SK-N-SH treated with all-trans-retinoic acid at 6 μM for 48 hours (cell line): ENCODE data around the gene MIER1.

Experiments
- ARNTL ChIP-seq: fragments of 450-650 bp; formaldehyde crosslinking; IDR thresholded peaks from 2 replicates; pipeline ENCODE4 v1.5.0; 2020; ENCODE audit warnings: low read depth, mild to moderate bottlenecking, moderate library complexity, borderline replicate concordance
- CSDC2 ChIP-seq: fragments of 250-450 bp; sonication (Bioruptor Pico); IDR thresholded peaks from 2 replicates; pipeline ENCODE4 v1.5.0; 2020; ENCODE audit warnings: mild to moderate bottlenecking, moderate library complexity
- CSRNP3 ChIP-seq: fragments of 250-450 bp; sonication (Bioruptor Pico); IDR thresholded peaks from 2 replicates; pipeline ENCODE4 v1.5.1; 2021; ENCODE audit warnings: mild to moderate bottlenecking, moderate library complexity
- ISL1 ChIP-seq: fragments of 250-450 bp; sonication (Bioruptor Pico); IDR thresholded peaks from 2 replicates; pipeline ENCODE4 v2.1.2; 2022; ENCODE audit warnings: mild to moderate bottlenecking, moderate library complexity
- ZFP30 ChIP-seq: fragments of 450-650 bp; formaldehyde crosslinking; IDR thresholded peaks from 2 replicates; pipeline ENCODE4 v1.5.0; 2022; ENCODE audit warnings: mild to moderate bottlenecking, moderate library complexity
- ZNF565 ChIP-seq: fragments of 450-650 bp; formaldehyde crosslinking; conservative IDR thresholded peaks from 2 replicates; pipeline ENCODE4 v1.5.0; 2020; ENCODE audit warnings: low read depth, mild to moderate bottlenecking, moderate library complexity
- TF ChIP-seq, protein P1 (sequence below): fragments of 250-450 bp; sonication (Bioruptor Pico); IDR thresholded peaks from 2 replicates; pipeline ENCODE4 v1.8.0; 2020; ENCODE audit warnings: mild to moderate bottlenecking, moderate library complexity, borderline replicate concordance
- TF ChIP-seq, protein P2 (sequence below): fragments of 250-450 bp; sonication (Bioruptor Pico); IDR thresholded peaks from 2 replicates; pipeline ENCODE4 v1.5.0; 2020; ENCODE audit warnings: mild to moderate bottlenecking, moderate library complexity
- TF ChIP-seq, protein P3 (sequence below): fragments of 250-450 bp; sonication (Bioruptor Pico); IDR thresholded peaks from 2 replicates; pipeline ENCODE4 v1.5.1; 2020; ENCODE audit warnings: low read depth, mild to moderate bottlenecking, moderate library complexity

GRCh38 chr1:67019600-67020136 is 94.9 kb downstream of the MIER1 start:
- TF ChIP-seq CSDC2 (CRISPR knock-in tag) (no peak), CSRNP3 (CRISPR knock-in tag) (no peak), ZNF565 (CRISPR knock-in tag) (no peak), ZFP30 (CRISPR knock-in tag) (no peak), ISL1 (peak; percentile 89), ARNTL (CRISPR knock-in tag) (no peak)
- TF ChIP-seq, protein P1, sequence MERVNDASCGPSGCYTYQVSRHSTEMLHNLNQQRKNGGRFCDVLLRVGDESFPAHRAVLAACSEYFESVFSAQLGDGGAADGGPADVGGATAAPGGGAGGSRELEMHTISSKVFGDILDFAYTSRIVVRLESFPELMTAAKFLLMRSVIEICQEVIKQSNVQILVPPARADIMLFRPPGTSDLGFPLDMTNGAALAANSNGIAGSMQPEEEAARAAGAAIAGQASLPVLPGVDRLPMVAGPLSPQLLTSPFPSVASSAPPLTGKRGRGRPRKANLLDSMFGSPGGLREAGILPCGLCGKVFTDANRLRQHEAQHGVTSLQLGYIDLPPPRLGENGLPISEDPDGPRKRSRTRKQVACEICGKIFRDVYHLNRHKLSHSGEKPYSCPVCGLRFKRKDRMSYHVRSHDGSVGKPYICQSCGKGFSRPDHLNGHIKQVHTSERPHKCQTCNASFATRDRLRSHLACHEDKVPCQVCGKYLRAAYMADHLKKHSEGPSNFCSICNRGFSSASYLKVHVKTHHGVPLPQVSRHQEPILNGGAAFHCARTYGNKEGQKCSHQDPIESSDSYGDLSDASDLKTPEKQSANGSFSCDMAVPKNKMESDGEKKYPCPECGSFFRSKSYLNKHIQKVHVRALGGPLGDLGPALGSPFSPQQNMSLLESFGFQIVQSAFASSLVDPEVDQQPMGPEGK (CRISPR knock-in tag): peak; percentile 79; the same call in 1 of the 2 replicates
- TF ChIP-seq, protein P2, sequence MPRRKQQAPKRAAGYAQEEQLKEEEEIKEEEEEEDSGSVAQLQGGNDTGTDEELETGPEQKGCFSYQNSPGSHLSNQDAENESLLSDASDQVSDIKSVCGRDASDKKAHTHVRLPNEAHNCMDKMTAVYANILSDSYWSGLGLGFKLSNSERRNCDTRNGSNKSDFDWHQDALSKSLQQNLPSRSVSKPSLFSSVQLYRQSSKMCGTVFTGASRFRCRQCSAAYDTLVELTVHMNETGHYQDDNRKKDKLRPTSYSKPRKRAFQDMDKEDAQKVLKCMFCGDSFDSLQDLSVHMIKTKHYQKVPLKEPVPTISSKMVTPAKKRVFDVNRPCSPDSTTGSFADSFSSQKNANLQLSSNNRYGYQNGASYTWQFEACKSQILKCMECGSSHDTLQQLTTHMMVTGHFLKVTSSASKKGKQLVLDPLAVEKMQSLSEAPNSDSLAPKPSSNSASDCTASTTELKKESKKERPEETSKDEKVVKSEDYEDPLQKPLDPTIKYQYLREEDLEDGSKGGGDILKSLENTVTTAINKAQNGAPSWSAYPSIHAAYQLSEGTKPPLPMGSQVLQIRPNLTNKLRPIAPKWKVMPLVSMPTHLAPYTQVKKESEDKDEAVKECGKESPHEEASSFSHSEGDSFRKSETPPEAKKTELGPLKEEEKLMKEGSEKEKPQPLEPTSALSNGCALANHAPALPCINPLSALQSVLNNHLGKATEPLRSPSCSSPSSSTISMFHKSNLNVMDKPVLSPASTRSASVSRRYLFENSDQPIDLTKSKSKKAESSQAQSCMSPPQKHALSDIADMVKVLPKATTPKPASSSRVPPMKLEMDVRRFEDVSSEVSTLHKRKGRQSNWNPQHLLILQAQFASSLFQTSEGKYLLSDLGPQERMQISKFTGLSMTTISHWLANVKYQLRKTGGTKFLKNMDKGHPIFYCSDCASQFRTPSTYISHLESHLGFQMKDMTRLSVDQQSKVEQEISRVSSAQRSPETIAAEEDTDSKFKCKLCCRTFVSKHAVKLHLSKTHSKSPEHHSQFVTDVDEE (CRISPR knock-in tag): no peak
- TF ChIP-seq, protein P3, sequence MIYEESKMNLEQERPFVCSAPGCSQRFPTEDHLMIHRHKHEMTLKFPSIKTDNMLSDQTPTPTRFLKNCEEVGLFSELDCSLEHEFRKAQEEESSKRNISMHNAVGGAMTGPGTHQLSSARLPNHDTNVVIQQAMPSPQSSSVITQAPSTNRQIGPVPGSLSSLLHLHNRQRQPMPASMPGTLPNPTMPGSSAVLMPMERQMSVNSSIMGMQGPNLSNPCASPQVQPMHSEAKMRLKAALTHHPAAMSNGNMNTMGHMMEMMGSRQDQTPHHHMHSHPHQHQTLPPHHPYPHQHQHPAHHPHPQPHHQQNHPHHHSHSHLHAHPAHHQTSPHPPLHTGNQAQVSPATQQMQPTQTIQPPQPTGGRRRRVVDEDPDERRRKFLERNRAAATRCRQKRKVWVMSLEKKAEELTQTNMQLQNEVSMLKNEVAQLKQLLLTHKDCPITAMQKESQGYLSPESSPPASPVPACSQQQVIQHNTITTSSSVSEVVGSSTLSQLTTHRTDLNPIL (CRISPR knock-in tag): peak; percentile 84; the same call in 1 of the 2 replicates
